Measurements from ENCODE around the gene SV2A.
"Not testable (repeated sequence)": the region's sequence is repeated elsewhere in the genome, so short reads cannot be mapped to it uniquely, and the experiment has no call there.

SV2A gene, protein sequence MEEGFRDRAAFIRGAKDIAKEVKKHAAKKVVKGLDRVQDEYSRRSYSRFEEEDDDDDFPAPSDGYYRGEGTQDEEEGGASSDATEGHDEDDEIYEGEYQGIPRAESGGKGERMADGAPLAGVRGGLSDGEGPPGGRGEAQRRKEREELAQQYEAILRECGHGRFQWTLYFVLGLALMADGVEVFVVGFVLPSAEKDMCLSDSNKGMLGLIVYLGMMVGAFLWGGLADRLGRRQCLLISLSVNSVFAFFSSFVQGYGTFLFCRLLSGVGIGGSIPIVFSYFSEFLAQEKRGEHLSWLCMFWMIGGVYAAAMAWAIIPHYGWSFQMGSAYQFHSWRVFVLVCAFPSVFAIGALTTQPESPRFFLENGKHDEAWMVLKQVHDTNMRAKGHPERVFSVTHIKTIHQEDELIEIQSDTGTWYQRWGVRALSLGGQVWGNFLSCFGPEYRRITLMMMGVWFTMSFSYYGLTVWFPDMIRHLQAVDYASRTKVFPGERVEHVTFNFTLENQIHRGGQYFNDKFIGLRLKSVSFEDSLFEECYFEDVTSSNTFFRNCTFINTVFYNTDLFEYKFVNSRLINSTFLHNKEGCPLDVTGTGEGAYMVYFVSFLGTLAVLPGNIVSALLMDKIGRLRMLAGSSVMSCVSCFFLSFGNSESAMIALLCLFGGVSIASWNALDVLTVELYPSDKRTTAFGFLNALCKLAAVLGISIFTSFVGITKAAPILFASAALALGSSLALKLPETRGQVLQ

GRCh38 chr1:149917571-149918144, at the start of gene SV2A:
Gene SV2A, minus strand, starts transcription at chr1:149917844. Its CDS starts 4,004 bp downstream, at chr1:149913840.
- peak; percentile 26 for DNase-seq

GRCh38 chr1:149967041-149967440, 49.4 kb upstream of the SV2A start:
- DNase-seq, result no peak

- no peak for DNase-seq
Measured at GRCh38 chr1:149966405-149966804, 48.8 kb upstream of the SV2A start.

- DNase-seq, result no peak
Measured at GRCh38 chr1:149965440-149965839, 47.8 kb upstream of the SV2A start.

DNA sequence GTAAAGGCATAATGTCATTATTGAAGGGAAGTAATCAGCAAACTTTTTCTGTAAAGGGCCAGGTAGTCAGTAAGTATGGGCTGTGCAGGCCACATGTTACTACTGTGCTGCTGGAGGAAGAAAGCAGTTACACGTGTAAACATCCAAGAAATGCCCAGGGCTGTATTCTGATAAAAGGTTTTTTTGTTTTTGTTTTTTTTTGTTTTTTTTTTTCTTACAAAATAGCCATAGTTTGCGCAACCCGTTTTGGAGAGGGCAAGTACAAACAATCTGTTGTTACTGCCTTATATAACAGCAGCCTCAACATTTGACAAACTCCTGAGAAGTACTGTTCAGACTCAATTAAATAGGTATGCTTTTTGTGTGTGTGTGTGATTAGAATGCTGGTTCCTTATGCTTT, 45.7 kb upstream of the SV2A start:
- DNase-seq, result no peak

- DNase-seq, result no peak
Measured at GRCh38 chr1:149962736-149963135, 45.1 kb upstream of the SV2A start.

DNA sequence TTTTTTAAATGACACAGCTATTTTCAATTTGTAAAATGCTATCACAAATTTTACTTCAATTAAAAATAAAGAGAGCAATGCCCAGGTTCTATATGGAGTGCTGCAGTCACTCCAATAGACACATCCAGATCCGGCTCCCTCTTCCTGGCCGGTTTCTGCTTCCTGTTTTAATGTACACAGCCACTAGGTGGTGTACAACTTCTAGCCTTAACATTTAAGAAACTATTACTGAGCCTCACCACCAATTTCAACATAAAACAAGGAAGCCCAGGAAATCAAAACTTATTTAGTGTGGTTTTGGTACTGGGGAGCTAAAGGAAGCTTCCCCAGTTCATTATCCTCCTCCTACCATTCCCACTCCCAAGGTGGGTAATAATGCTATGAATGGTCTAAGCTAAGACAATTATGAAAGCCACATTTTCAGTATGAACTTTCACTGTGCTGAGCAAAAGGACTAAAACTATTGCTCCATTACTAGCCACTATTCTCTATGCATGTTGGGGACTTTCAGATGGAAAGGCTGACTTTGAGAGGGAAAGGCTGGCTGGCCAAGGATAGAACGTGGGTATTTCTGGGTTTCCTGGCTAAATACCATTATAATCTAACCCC, 44.5 kb upstream of the SV2A start:
- peak; percentile 57 for DNase-seq

DNA sequence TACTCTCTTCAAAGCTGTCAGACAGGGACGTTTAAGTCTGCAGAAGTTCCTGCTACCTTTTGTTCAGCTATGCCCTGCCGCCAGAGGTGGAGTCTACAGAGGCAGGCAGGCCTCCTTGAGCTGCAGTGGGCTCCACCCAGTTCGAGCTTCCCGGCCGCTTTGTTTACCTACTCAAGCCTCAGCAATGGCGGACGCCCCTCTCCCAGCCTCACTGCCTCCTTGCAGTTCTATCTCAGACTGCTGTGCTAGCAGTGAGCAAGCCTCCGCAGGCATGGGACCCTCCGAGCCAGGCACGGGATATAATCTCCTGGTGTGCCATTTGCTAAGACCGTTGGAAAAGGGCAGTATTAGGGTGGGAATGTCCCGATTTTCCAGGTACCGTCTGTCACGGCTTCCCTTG, 39.9 kb upstream of the SV2A start:
- DNase-seq, result not testable (repeated sequence)

GRCh38 chr1:149949911-149950310, 32.3 kb upstream of the SV2A start:
- DNase-seq, result no peak

- no peak for DNase-seq
Measured at GRCh38 chr1:149945206-149945605, 27.6 kb upstream of the SV2A start.

DNA sequence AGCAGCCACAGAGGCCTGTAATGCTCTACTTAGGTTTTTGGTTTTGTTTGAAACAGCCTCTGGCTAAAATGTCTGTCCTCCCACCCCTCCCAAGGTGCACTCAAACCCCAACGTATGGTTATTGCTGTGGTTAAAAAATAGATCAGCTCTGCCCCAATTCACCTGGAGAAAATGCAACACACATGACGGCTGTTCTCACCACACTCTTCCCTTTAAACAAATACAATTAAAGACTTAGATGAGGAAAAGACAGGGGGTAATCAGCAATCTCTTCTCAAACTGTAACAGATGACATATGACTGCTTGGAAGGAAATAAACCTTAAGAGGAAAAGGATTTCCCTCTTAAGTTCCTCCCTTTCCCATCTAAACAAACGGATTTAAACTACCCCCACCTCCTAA, 25.2 kb upstream of the SV2A start:
- no peak for DNase-seq

DNA sequence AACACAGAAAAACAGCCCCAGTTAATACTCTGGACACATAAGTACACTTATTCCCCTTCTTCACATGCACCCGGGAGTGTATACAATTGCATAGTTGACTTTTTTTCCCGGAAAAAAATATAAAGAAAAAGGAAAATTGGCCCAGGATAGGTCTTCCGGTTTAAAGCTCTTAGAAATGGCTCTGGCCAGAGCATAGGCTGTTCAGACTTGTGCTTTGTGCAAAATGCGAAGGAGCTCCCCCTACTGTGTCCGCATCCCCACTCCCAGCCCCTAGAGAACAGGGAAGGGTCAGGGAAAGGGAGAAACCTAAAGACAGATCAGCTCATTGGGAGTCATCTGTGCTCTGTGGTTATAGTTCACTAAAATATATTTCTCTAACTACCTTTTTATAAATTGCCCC, 24.6 kb upstream of the SV2A start:
- no peak for DNase-seq

DNA sequence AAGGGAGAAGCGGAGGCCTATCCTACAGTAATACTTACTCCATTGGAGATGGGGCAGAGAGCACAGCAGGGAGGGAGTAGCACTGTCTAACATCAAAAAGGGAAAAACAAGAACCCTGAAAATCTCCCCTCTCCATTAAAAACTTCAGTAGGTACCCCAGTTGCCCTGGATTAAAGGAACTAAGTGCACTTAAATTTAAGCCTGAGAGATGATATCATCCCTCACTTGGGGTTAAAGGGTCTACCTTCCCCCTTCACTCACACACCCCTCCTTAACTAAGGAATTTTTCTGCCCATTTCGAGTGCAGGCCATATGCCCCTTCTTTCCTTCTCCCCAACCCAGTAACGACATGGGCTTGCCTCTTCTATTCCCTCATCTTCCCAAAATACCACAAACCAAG, 22.8 kb upstream of the SV2A start:
- DNase-seq, result no peak

DNA sequence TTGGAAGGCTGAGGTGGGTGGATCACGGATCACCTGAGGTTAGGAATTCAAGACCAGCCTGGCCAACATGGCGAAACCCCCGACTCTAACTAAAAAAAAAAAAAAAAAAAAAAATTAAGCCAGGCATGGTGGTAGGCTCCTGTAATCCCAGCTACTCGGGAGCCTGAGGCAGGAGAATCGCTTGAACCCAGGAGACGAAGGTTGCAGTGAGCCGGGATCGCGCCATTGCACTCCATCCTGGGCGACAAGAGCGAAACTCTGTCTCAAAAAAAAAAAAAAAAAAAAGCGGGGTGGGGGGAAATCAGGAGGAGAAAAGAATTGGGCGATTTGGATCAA, 21.0 kb upstream of the SV2A start:
- not testable (repeated sequence) for DNase-seq

- no peak for DNase-seq
Measured at GRCh38 chr1:149937759-149938158, 20.1 kb upstream of the SV2A start.

DNA sequence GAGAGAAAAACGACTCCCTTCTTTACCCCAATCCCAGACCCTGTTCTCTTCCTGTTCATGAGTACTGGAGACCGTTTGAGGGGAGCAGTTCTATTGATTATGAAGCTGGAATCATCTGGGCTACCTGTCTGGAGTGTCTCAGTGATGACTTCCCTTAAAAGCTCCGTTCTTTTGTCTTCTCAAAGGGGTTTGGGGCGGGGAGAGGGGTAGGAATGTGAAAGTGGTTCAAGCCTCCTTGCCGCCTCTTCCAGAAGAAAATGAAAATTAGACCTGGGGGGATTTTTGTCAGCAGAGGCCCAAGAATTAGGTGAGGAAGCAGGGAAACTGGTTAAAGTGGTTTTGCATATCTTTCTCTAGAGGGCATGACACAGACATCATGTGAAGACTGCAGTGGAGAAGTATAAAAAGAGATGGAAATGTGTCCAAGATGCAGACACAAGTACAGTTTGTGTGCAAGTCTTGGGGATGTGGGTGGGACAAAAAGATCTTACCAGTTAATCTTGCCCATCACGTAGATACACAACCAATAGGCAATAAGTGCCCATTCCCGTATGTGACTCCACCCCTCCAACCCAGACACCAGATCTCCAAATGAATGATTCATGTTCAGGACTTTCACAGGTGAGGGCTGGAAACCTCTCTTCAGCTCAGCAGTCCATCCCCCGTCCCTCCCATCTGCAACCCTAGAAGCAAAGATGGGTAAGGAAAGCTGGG, 19.5 kb upstream of the SV2A start:
- DNase-seq, result peak; percentile 43

- no peak for DNase-seq
Measured at GRCh38 chr1:149936170-149936991, 18.7 kb upstream of the SV2A start, which contains the start of gene MTMR11. Gene MTMR11, minus strand, starts transcription at chr1:149936879. Its CDS starts 232 bp downstream, at chr1:149936647.

GRCh38 chr1:149934356-149934755, 16.7 kb upstream of the SV2A start:
- no peak for DNase-seq

DNA sequence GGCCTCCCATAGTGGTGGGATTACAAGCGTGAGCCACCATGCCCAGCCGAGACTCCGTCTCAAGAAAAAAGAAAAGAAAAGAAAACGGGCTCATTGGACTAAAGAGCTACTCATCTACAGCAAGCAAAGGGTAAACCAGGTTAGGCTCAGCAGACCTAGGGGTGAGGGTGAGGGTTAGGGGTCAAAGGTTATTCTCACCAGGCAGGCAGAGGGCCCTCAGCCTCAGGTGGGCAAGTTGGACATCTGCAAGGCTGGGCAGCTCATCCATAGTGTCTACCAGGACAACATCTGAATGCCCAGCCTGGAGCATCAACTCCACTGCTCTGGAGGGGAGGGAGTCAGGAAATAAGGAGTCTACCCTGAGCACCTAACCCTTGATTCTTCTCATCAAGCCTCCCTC, 15.6 kb upstream of the SV2A start:
- DNase-seq, result no peak

- DNase-seq, result no peak
Measured at GRCh38 chr1:149932474-149932873, 14.8 kb upstream of the SV2A start.

DNA sequence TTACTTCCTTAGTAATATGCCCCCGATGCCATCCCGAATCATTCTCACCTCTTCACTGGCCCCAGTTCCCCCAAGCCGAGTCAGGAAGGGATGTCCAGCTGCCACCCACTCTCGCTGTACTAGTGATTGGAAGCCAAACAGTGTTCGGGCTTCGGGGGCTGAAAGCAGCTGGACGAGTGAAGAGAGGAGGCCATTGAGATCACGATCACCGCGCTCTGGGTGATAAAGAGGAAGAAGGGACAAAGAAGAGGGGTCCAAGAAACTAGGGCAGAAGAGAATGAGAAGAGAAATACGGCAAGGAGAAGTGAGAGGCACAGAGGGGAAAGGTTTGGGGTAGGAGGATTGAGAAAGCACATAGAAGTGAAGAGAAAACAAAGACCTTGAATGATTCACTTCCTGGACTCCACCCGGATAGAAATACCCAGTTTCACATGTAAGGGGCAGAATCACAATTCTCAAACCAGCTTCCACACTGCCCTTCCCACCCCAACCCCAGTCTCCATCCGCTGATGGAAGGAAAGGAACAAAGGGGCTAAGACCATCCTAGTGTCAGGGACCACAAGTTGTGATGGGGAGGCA, 13.7 kb upstream of the SV2A start:
- DNase-seq, result no peak

GRCh38 chr1:149929856-149930255, 12.2 kb upstream of the SV2A start:
- DNase-seq, result no peak

Data from NCI-H446 treated with DMSO at 0.1 percent for 48 hours (cell line).